ENCODE data around the gene IL7R. TPM values are rescaled to one million over a fixed set of nuclear protein-coding genes. Genes with fewer than 3 reads are reported as not detected.

IL7R gene
- total and polyA plus RNA-seq, 2 of the 4 experiments (the other 2 are of a cell fraction): 40.7 to 71.7 TPM

DNA sequence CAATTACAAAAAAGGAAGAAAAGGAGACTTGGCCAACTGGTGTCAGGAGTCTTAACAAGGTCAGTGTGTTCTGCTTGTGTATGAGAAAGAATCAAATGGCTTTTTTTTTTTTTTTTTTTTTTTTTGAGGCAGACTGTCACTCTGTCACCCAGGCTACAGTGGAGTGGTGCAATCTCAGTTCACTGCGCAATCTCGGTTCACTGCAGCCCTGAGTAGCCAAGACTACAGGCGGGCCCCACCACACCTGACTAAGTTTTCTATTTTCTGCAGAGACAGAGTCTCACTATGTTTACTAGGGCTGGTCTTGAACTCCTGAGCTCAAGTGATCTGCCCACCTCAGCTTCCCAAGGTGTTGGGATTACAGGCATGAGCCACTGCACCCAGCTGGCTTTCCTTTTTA, 3.1 kb upstream of the IL7R start:
- Histone ChIP-seq H3K4me1 (ENCODE audit: control insufficient read depth, insufficient read depth, low read length) (peaks cover 2% of the 10 kb centered on the region; the same call in 1 of the 2 replicates), H3K4ac (ENCODE audit: low read depth, low read length) (no peak overlapping the region), H2BK15ac (ENCODE audit: low read depth, low read length) (no peak overlapping the region), H3K9me3 (ENCODE audit: control insufficient read depth, insufficient read depth, low read length) (no peaks in the 10 kb centered on the region), H2AK5ac (ENCODE audit: low read depth, low read length) (peak overlapping the region; percentile 13; the same call in 1 of the 2 replicates), H4K8ac (ENCODE audit: low read depth in 2 of 2, low read length in 2 of 2) (no peak overlapping the region), H3K36me3 (ENCODE audit: control insufficient read depth, insufficient read depth, low read length) (no peaks in the 10 kb centered on the region), H2AK9ac (replicated peaks; ENCODE audit: low read depth, low read length, poor library complexity) (no peak overlapping the region), H3K79me1 (ENCODE audit: low read depth in 1 of 2, low read length in 2 of 2) (peaks cover 0 to under 1% of the 10 kb centered on the region in 2 experiments; a peak in 1 of 4 replicates), H3K56ac (ENCODE audit: extremely low read depth, insufficient read depth, low read length) (no peak overlapping the region), H3K14ac (replicated peaks; ENCODE audit: low read depth, low read length) (no peak overlapping the region), H3K9ac (ENCODE audit: low read depth, low read length) (no peak overlapping the region), H2BK120ac (ENCODE audit: low read depth, low read length) (0 out of 2 replicates have a peak overlapping the region, but pooled peaks have one; percentile 18), H3K9me1 (ENCODE audit: insufficient read depth, low read length) (no peaks in the 10 kb centered on the region), H4K91ac (ENCODE audit: insufficient read depth, low read depth, low read length) (peak overlapping the region; percentile 6; the same call in 1 of the 2 replicates), H3K27ac (ENCODE audit: insufficient read depth, low read length) (no peak overlapping the region), H4K5ac (ENCODE audit: low read depth, low read length) (no peak overlapping the region), H3K18ac (ENCODE audit: low read depth, low read length) (no peak overlapping the region), H2AFZ (replicated peaks; ENCODE audit: low read length, poor library complexity) (no peak overlapping the region), H3K23ac (ENCODE audit: low read depth, low read length) (no peak overlapping the region), H4K20me1 (ENCODE audit: insufficient read depth, low read length) (no peaks in the 10 kb centered on the region), H2BK5ac (ENCODE audit: low read depth, low read length, poor library complexity, severe bottlenecking) (no peak overlapping the region), H2BK20ac (ENCODE audit: low read depth, low read length) (no peak overlapping the region), H3K27me3 (ENCODE audit: control insufficient read depth, insufficient read depth, low read length) (no peaks in the 10 kb centered on the region), H3K4me2 (ENCODE audit: low read depth, low read length) (no peak overlapping the region), H3K4me3 (ENCODE audit: insufficient read depth, low read depth, low read length) (no peak overlapping the region)
- DNase-seq (no peak), ATAC-seq (ENCODE audit: low read depth) (no peak)
- CTCF ChIA-PET: interaction anchor here (0.6 kb wide), 1 partner anchor 199 kb away, joined by 4 read pairs; no protein-coding TSS in a partner anchor
- BruUV-seq (replicated peaks): no TSS peak
- in situ Hi-C loops (cut with MboI; ENCODE audit: low sequenced_read_pairs) (no loop called here), dilution Hi-C loops (cut with HindIII; ENCODE audit: low sequenced_read_pairs, unreplicated experiment) (no loop called here), intact Hi-C loops (cut with micrococcal nuclease) (no loop called here)
- TF ChIP-seq SMC3 (IDR thresholded peaks at IDR 0.05; ENCODE audit: low read depth, low read length): no peak
- TF ChIP-seq RFX5 (IDR thresholded peaks at IDR 0.05; ENCODE audit: low read depth, low read length): no peak
- TF ChIP-seq RAD21 (IDR thresholded peaks at IDR 0.05; ENCODE audit: low read length): no peak
- TF ChIP-seq MAZ (IDR thresholded peaks at IDR 0.05; ENCODE audit: borderline replicate concordance, low read depth, low read length): no peak
- TF ChIP-seq RCOR1 (IDR thresholded peaks at IDR 0.05; ENCODE audit: insufficient replicate concordance, low read length): no peak
- TF ChIP-seq MAFK (IDR thresholded peaks at IDR 0.05; ENCODE audit: low read depth, low read length): no peak
- TF ChIP-seq MXI1 (IDR thresholded peaks at IDR 0.05; ENCODE audit: borderline replicate concordance, low read depth, low read length): no peak
- TF ChIP-seq NFE2L2 (IDR thresholded peaks at IDR 0.05; ENCODE audit: low read depth, low read length): no peak
- no peak for TF ChIP-seq CEBPB (IDR thresholded peaks at IDR 0.05; ENCODE audit: low read depth, low read length)
- TF ChIP-seq ELK1 (IDR thresholded peaks at IDR 0.05; ENCODE audit: borderline replicate concordance, low read depth, low read length): no peak
- no peak for TF ChIP-seq POLR2A (IDR thresholded peaks at IDR 0.05; ENCODE audit: low read depth, low read length)
- TF ChIP-seq, protein P1, sequence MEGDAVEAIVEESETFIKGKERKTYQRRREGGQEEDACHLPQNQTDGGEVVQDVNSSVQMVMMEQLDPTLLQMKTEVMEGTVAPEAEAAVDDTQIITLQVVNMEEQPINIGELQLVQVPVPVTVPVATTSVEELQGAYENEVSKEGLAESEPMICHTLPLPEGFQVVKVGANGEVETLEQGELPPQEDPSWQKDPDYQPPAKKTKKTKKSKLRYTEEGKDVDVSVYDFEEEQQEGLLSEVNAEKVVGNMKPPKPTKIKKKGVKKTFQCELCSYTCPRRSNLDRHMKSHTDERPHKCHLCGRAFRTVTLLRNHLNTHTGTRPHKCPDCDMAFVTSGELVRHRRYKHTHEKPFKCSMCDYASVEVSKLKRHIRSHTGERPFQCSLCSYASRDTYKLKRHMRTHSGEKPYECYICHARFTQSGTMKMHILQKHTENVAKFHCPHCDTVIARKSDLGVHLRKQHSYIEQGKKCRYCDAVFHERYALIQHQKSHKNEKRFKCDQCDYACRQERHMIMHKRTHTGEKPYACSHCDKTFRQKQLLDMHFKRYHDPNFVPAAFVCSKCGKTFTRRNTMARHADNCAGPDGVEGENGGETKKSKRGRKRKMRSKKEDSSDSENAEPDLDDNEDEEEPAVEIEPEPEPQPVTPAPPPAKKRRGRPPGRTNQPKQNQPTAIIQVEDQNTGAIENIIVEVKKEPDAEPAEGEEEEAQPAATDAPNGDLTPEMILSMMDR (conservative IDR thresholded peaks at IDR 0.05; ENCODE audit: low read depth, low read length): no peak
- TF ChIP-seq CHD1 (IDR thresholded peaks at IDR 0.05; ENCODE audit: low read depth, low read length): no peak
- no peak for TF ChIP-seq BHLHE40 (IDR thresholded peaks at IDR 0.05; ENCODE audit: low read depth, low read length)
- TF ChIP-seq FOS (IDR thresholded peaks at IDR 0.05; ENCODE audit: low read depth, low read length): no peak
- TF ChIP-seq, protein P2, sequence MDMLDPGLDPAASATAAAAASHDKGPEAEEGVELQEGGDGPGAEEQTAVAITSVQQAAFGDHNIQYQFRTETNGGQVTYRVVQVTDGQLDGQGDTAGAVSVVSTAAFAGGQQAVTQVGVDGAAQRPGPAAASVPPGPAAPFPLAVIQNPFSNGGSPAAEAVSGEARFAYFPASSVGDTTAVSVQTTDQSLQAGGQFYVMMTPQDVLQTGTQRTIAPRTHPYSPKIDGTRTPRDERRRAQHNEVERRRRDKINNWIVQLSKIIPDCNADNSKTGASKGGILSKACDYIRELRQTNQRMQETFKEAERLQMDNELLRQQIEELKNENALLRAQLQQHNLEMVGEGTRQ (IDR thresholded peaks at IDR 0.05; ENCODE audit: low read depth, low read length): no peak
- POLR2A ChIA-PET (ENCODE audit: unreplicated experiment): interaction anchor here (0.5 kb wide), 1 partner anchor 1024 kb away, joined by 3 read pairs; no protein-coding TSS in a partner anchor
- WGBS, 2 experiments (ENCODE audit: extremely low coverage in 2 of 2, insufficient read length in 1 of 2): 90% methylated on average over 2 of the region's 3 CpGs; no CpG with 5 or more reads in 1 of the 2 experiments
